HG02759 (cell line): ENCODE results near the gene CTCF.

Experiments
- ATAC-seq: cut with Tn5 transposase; IDR thresholded peaks from one replicate; pipeline ENCODE4 v1.9.1; 2021; ENCODE audit warnings: mild to moderate bottlenecking, moderate library complexity; ENCODE audit not compliant: unreplicated experiment

Gene CTCF

GRCh38 chr16:67594256-67594915, 32.1 kb downstream of the CTCF start:
- ATAC-seq, result no peak

GRCh38 chr16:67594956-67595355, 32.6 kb downstream of the CTCF start:
- no peak for ATAC-seq

- no peak for ATAC-seq
Measured at GRCh38 chr16:67598527-67598926, 36.2 kb downstream of the CTCF start.

GRCh38 chr16:67605641-67606040, 43.3 kb downstream of the CTCF start:
- no peak for ATAC-seq

GRCh38 chr16:67606632-67607031, 44.3 kb downstream of the CTCF start:
- ATAC-seq, result no peak

GRCh38 chr16:67608364-67608763, 46.0 kb downstream of the CTCF start:
- ATAC-seq, result no peak

GRCh38 chr16:67613808-67614207, 51.5 kb downstream of the CTCF start:
- no peak for ATAC-seq

GRCh38 chr16:67628216-67628615, 65.9 kb downstream of the CTCF start:
- ATAC-seq, result no peak

GRCh38 chr16:67632415-67633172, 70.3 kb downstream of the CTCF start:
- ATAC-seq, result no peak

GRCh38 chr16:67636713-67637112, 74.4 kb downstream of the CTCF start:
- no peak for ATAC-seq

- ATAC-seq, result no peak
Measured at GRCh38 chr16:67637625-67638024, 75.3 kb downstream of the CTCF start.

- ATAC-seq, result no peak
Measured at GRCh38 chr16:67641779-67642708, 79.7 kb downstream of the CTCF start.

GRCh38 chr16:67644038-67644437, 81.7 kb downstream of the CTCF start:
- no peak for ATAC-seq

- ATAC-seq, result no peak
Measured at GRCh38 chr16:67645397-67646121, 83.2 kb downstream of the CTCF start.

- no peak for ATAC-seq
Measured at GRCh38 chr16:67647111-67647651, 84.9 kb downstream of the CTCF start.

GRCh38 chr16:67647681-67648080, 85.4 kb downstream of the CTCF start:
- ATAC-seq, result no peak

- no peak for ATAC-seq
Measured at GRCh38 chr16:67648088-67648763, 85.9 kb downstream of the CTCF start.

GRCh38 chr16:67648764-67649407, 86.6 kb downstream of the CTCF start:
- no peak for ATAC-seq

GRCh38 chr16:67649494-67649931, 87.2 kb downstream of the CTCF start:
- ATAC-seq, result no peak
